Tibial artery (tissue), 4 donors: Measurements from ENCODE around the gene LGALS4.
"Not testable (repeated sequence)": the region's sequence is repeated elsewhere in the genome, so short reads cannot be mapped to it uniquely, and the experiment has no call there.

ENCODE experiments used
- DNase-seq, 2 donors: peaks; one replicate each; pipeline ENCODE4 v3.0.0-alpha.2; 2019
- H3K27ac ChIP-seq, 2 donors: fragments of 200-600 bp; sonication (generic) in 1 of 2; 1 replicate in 1 of 2; 2 replicates in 1 of 2; pipeline ENCODE4 v1.5.1; 2018 to 2019; ENCODE audit warnings: mild to moderate bottlenecking in 1 of 2
- H3K27me3 ChIP-seq, 2 donors: fragments of 200-600 bp; sonication (generic) in 1 of 2; one replicate each; pipeline versions ENCODE4 v1.5.1 to v1.6.0; 2016 to 2019
- H3K36me3 ChIP-seq, 3 donors: fragments of 200-600 bp; sonication (generic) in 2 of 3; one replicate each; pipeline ENCODE4 v1.5.1; 2016 to 2019; ENCODE audit warnings: mild to moderate bottlenecking in 2 of 3
- H3K4me1 ChIP-seq, 4 donors: fragments of 200-600 bp; sonication (generic) in 2 of 4; 1 replicate in 3 of 4; 2 replicates in 1 of 4; pipeline ENCODE4 v1.5.1; 2016 to 2019
- H3K4me3 ChIP-seq, 2 donors: fragments of 200-600 bp; sonication (generic) in 1 of 2; 1 replicate in 1 of 2; 2 replicates in 1 of 2; pipeline ENCODE4 v1.5.1; 2018 to 2019; ENCODE audit warnings: mild to moderate bottlenecking in 2 of 2
- H3K9me3 ChIP-seq, 3 donors: fragments of 200-600 bp; sonication (generic) in 1 of 3; one replicate each; pipeline ENCODE4 v1.5.1; 2016 to 2019
- CTCF ChIP-seq, 2 experiments: fragments of 200-600 bp in 1 of 2; fragments of 450-650 bp in 1 of 2; IDR thresholded peaks; one replicate each; pipeline ENCODE4 v1.5.1; 2017 to 2019; ENCODE audit warnings: antibody characterized with exemption in 2 of 2, mild to moderate bottlenecking in 1 of 2, moderate library complexity in 1 of 2
- intact Hi-C: fragments of 100-400 bp; cut with DNase I; formaldehyde crosslinking; loops from one replicate; pipeline ENCODE4 v1.15.0; 2023; ENCODE audit warnings: low total_unique reads

LGALS4 gene

GRCh38 chr19:38805180-38805579, 7.6 kb downstream of the LGALS4 start:
- H3K9me3 ChIP-seq: no peaks in the 10 kb centered on the region
- TF ChIP-seq CTCF (IDR thresholded peaks at IDR 0.05): no peak
- H3K36me3 ChIP-seq: peaks cover 0 to 11% (median 0%) of the 10 kb centered on the region in 3 donors
- no peaks in the 10 kb centered on the region for H3K27me3 ChIP-seq
- H3K4me1 ChIP-seq: no peaks in the 10 kb centered on the region
- no peak for DNase-seq
- H3K4me3 ChIP-seq: no peak overlapping the region
- intact Hi-C loops: no loop called here
- no peak overlapping the region for H3K27ac ChIP-seq

GRCh38 chr19:38803543-38803942, 9.2 kb downstream of the LGALS4 start:
- Histone ChIP-seq H3K27me3 (no peaks in the 10 kb centered on the region), H3K9me3 (no peaks in the 10 kb centered on the region), H3K27ac (no peak overlapping the region), H3K4me1 (no peaks in the 10 kb centered on the region), H3K4me3 (no peak overlapping the region), H3K36me3 (peaks cover 0 to 11% (median 0%) of the 10 kb centered on the region in 3 donors)
- no peak for DNase-seq
- TF ChIP-seq CTCF (IDR thresholded peaks at IDR 0.05): no peak
- intact Hi-C loops: no loop called here

- no peak for TF ChIP-seq CTCF (IDR thresholded peaks at IDR 0.05)
- Histone ChIP-seq H3K27me3 (no peaks in the 10 kb centered on the region), H3K9me3 (no peaks in the 10 kb centered on the region), H3K36me3 (peaks cover 0 to 11% (median 0%) of the 10 kb centered on the region in 3 donors), H3K27ac (no peak overlapping the region), H3K4me1 (no peaks in the 10 kb centered on the region), H3K4me3 (no peak overlapping the region)
- intact Hi-C loops: no loop called here
- DNase-seq: no peak
Observed at GRCh38 chr19:38801359-38802095, 11.2 kb downstream of the LGALS4 start.

GRCh38 chr19:38800577-38801347, 12.0 kb downstream of the LGALS4 start:
- Histone ChIP-seq H3K4me1 (no peaks in the 10 kb centered on the region), H3K4me3 (no peak overlapping the region), H3K27me3 (no peaks in the 10 kb centered on the region), H3K27ac (no peak overlapping the region), H3K9me3 (no peaks in the 10 kb centered on the region), H3K36me3 (peaks cover 0 to 11% (median 0%) of the 10 kb centered on the region in 3 donors)
- no peak for TF ChIP-seq CTCF (IDR thresholded peaks at IDR 0.05)
- intact Hi-C loops: no loop called here
- no peak for DNase-seq

GRCh38 chr19:38799104-38799503, 13.6 kb downstream of the LGALS4 start:
- no peaks in the 10 kb centered on the region for H3K9me3 ChIP-seq
- H3K4me3 ChIP-seq: no peak overlapping the region
- H3K4me1 ChIP-seq: no peaks in the 10 kb centered on the region
- DNase-seq: no peak
- intact Hi-C loops: no loop called here
- H3K27ac ChIP-seq: no peak overlapping the region
- H3K36me3 ChIP-seq: peaks cover 0 to 11% (median 0%) of the 10 kb centered on the region in 3 donors
- no peaks in the 10 kb centered on the region for H3K27me3 ChIP-seq
- no peak for TF ChIP-seq CTCF (IDR thresholded peaks at IDR 0.05)

GRCh38 chr19:38797781-38798180, 15.0 kb downstream of the LGALS4 start:
- H3K27ac ChIP-seq, intact Hi-C loops, DNase-seq, H3K4me1 ChIP-seq, H3K9me3 ChIP-seq, H3K36me3 ChIP-seq, H3K27me3 ChIP-seq, H3K4me3 ChIP-seq: not testable (repeated sequence)
